Transverse colon (tissue), 4 donors: ENCODE results near the gene MYZAP. TPM values are rescaled to one million over a fixed set of nuclear protein-coding genes. Genes with fewer than 3 reads are reported as not detected.

Experiments used
- DNase-seq: peaks from one replicate; pipeline ENCODE4 v3.0.0-alpha.2; 2019
- H3K27ac ChIP-seq, 4 donors: fragments of 200-600 bp; sonication (generic); 2 replicates each; pipeline ENCODE4 v1.5.1; 2016 to 2018; ENCODE audit warnings: inconsistent platforms in 4 of 4
- H3K27me3 ChIP-seq: fragments of 200-600 bp; sonication (generic); 2 replicates; pipeline ENCODE4 v1.5.1; 2017; ENCODE audit warnings: inconsistent platforms
- H3K36me3 ChIP-seq, 4 donors: fragments of 200-600 bp; sonication (generic); 2 replicates each; pipeline ENCODE4 v1.5.1; 2017 to 2019; ENCODE audit warnings: inconsistent platforms in 4 of 4
- H3K4me1 ChIP-seq, 4 donors: fragments of 200-600 bp; sonication (generic); 2 replicates each; pipeline ENCODE4 v1.5.1; 2017 to 2020; ENCODE audit warnings: inconsistent platforms in 4 of 4
- H3K4me3 ChIP-seq, 4 donors: fragments of 200-600 bp; sonication (generic); 1 replicate in 1 of 4; 2 replicates in 3 of 4; pipeline versions ENCODE4 v1.5.1 to v1.6.1; 2017 to 2019; ENCODE audit warnings: inconsistent platforms in 4 of 4
- H3K9me3 ChIP-seq, 2 donors: fragments of 200-600 bp; sonication (generic); 2 replicates each; pipeline ENCODE4 v1.5.1; 2017 to 2019; ENCODE audit warnings: inconsistent platforms in 2 of 2
- CTCF ChIP-seq, 5 experiments: fragments of 200-600 bp in 3 of 5; fragments of 450-650 bp in 2 of 5; sonication (generic) in 3 of 5; IDR thresholded peaks; 1 replicate in 2 of 5; 2 replicates in 3 of 5; pipeline ENCODE4 v1.5.1; 2016 to 2017; ENCODE audit warnings: antibody characterized with exemption in 5 of 5, inconsistent platforms in 3 of 5, mild to moderate bottlenecking in 2 of 5, moderate library complexity in 1 of 5
- EP300 ChIP-seq: sonication (generic); formaldehyde crosslinking; IDR thresholded peaks from one replicate; pipeline ENCODE4 v1.6.1; 2017; ENCODE audit warnings: antibody characterized with exemption, low read depth
- POLR2A ChIP-seq: fragments of 450-650 bp; IDR thresholded peaks from one replicate; pipeline ENCODE4 v1.6.1; 2016; ENCODE audit warnings: antibody characterized with exemption, mild to moderate bottlenecking, moderate library complexity
- POLR2AphosphoS5 ChIP-seq, 3 donors: sonication (generic); formaldehyde crosslinking; IDR thresholded peaks; one replicate each; pipeline ENCODE4 v1.6.1; 2016; ENCODE audit warnings: antibody characterized with exemption in 3 of 3
- WGBS, 2 donors: methylation state at CpG; one replicate each; pipeline ENCODE4 v1.1.5; 2018; ENCODE audit warnings: low coverage in 1 of 2; 5-methylcytosine and 5-hydroxymethylcytosine counted together
- in situ Hi-C, 4 donors: fragments of 200-750 bp; cut with MboI; loops; one replicate each; pipeline versions ENCODE4 v1.15.0 to v1.15.1; 2017; ENCODE audit warnings: low sequenced_read_pairs in 3 of 4, low pct_ligation_motif_present in 1 of 4, low pct_unique_long_range_greater_than_20kb in 1 of 4
- intact Hi-C: fragments of 100-400 bp; cut with DNase I; formaldehyde crosslinking; loops from one replicate; pipeline ENCODE4 v1.15.1; 2023; ENCODE audit warnings: low total_unique reads
- total RNA-seq, 4 donors: library from RNA; depleted of rRNA; stranded (reverse); fragments of >200 nt; gene quantifications; one replicate each; pipeline ENCODE4 v1.1.0, GENCODE V29; 2016

MYZAP gene
- total RNA-seq, 4 donors from 2014 or later: 1.00 to 24.3 (median 10.7) TPM

- 23% methylated on average over 18 of the region's 18 CpGs; no CpG with 5 or more reads in 1 of the 2 donors for WGBS, 2 donors
- Histone ChIP-seq H3K36me3 (no peaks in the 10 kb centered on the region), H3K27me3 (no peaks in the 10 kb centered on the region), H3K4me1 (peaks cover 8 to 33% (median 18%) of the 10 kb centered on the region in 4 donors), H3K9me3 (no peaks in the 10 kb centered on the region), H3K4me3 (peak overlapping the region in 3 of 4 donors; percentile 37 to 70 (median 59)), H3K27ac (peak overlapping the region; percentile 34 to 59 (median 50))
- intact Hi-C loops (no loop called here), in situ Hi-C loops (no loop called here)
- no peak for DNase-seq
- no peak for TF ChIP-seq CTCF (IDR thresholded peaks at IDR 0.05)
- TF ChIP-seq POLR2A: peak; percentile 33
Measured at GRCh38 chr15:57591237-57591821, 375 bp upstream of the MYZAP start.

- peak overlapping the region in 3 of 4 donors; percentile 56 to 63 (median 59) for H3K27ac ChIP-seq
Measured at GRCh38 chr15:57592426-57592825, 722 bp downstream of the MYZAP start.

GRCh38 chr15:57592836-57593420 is 1.2 kb downstream of the MYZAP start:
- 80 to 94% methylated on average over 3 to 5 of the region's 5 CpGs for WGBS, 2 donors
- Histone ChIP-seq H3K36me3 (no peaks in the 10 kb centered on the region), H3K27ac (no peak overlapping the region), H3K4me1 (peaks cover 10 to 39% (median 23%) of the 10 kb centered on the region in 4 donors), H3K9me3 (no peaks in the 10 kb centered on the region), H3K4me3 (peak overlapping the region in 1 of 4 donors; percentile 70), H3K27me3 (no peaks in the 10 kb centered on the region)
- no peak for TF ChIP-seq POLR2AphosphoS5 (IDR thresholded peaks at IDR 0.05)
- TF ChIP-seq POLR2A: no peak
- no peak for TF ChIP-seq EP300
- TF ChIP-seq CTCF (IDR thresholded peaks at IDR 0.05): no peak
- DNase-seq: no peak
- intact Hi-C loops: no loop called here
- in situ Hi-C loops: no loop called here

More at GRCh38 chr15:57592426-57592825, 722 bp downstream of the MYZAP start:
- TF ChIP-seq CTCF (IDR thresholded peaks at IDR 0.05): no peak
- TF ChIP-seq POLR2A: no peak
- TF ChIP-seq EP300: no peak
- no peak for TF ChIP-seq POLR2AphosphoS5 (IDR thresholded peaks at IDR 0.05)
- Histone ChIP-seq H3K36me3 (no peaks in the 10 kb centered on the region), H3K4me1 (peaks cover 10 to 34% (median 19%) of the 10 kb centered on the region in 4 donors), H3K27me3 (no peaks in the 10 kb centered on the region), H3K9me3 (no peaks in the 10 kb centered on the region), H3K4me3 (peak overlapping the region in 3 of 4 donors; percentile 37 to 70 (median 59))
- WGBS, 2 donors: 80 to 90% methylated on average over 1 to 5 of the region's 5 CpGs
- DNase-seq: no peak
- intact Hi-C loops (no loop called here), in situ Hi-C loops (no loop called here)

- intact Hi-C loops: no loop called here
- H3K36me3 ChIP-seq: no peaks in the 10 kb centered on the region
- H3K4me1 ChIP-seq: peaks cover 13 to 47% (median 25%) of the 10 kb centered on the region in 4 donors
- DNase-seq: no peak
- 89 to 96% methylated on average over 6 of the region's 6 CpGs for WGBS, 2 donors
- in situ Hi-C loops: no loop called here
- H3K9me3 ChIP-seq: no peaks in the 10 kb centered on the region
- H3K27ac ChIP-seq: peak overlapping the region; percentile 49 to 64 (median 57)
- H3K4me3 ChIP-seq: no peak overlapping the region
- H3K27me3 ChIP-seq: no peaks in the 10 kb centered on the region
- TF ChIP-seq CTCF (IDR thresholded peaks at IDR 0.05) (no peak), POLR2AphosphoS5 (IDR thresholded peaks at IDR 0.05) (no peak), EP300 (no peak), POLR2A (no peak)
Measured at GRCh38 chr15:57594479-57594878, 2.8 kb downstream of the MYZAP start.
